GM12891 (cell line): ENCODE data around the gene SLC10A2.

Experiments used
- POLR2A ChIP-seq: IDR thresholded peaks from 2 replicates; pipeline ENCODE4 v1.6.1; 2011; ENCODE audit warnings: low read depth, low read length, control low read depth
- POLR2AphosphoS5 ChIP-seq: IDR thresholded peaks from 2 replicates; pipeline ENCODE4 v1.6.1; 2011; ENCODE audit warnings: low read depth, low read length, control low read depth
- TAF1 ChIP-seq: IDR thresholded peaks from 2 replicates; pipeline ENCODE4 v1.6.1; 2011; ENCODE audit warnings: low read depth, low read length, control low read depth

- TF ChIP-seq POLR2AphosphoS5: no peak
- TF ChIP-seq POLR2A: no peak
- TF ChIP-seq TAF1: no peak
These were observed 10.2 kb downstream of the SLC10A2 start for GRCh38 chr13:103056008-103056407.
